ENCODE measurements around the gene MORN1.

MORN1 gene

GRCh38 chr1:2413495-2414296 lies 22.3 kb upstream of the MORN1 start:
- Mint-ChIP-seq H3K9me3 (no peaks in the 10 kb centered on the region), H3K4me1 (ENCODE audit: low read depth) (peaks cover 42% of the 10 kb centered on the region), H3K4me3 (peak overlapping the region; percentile 82), H3K27ac (peak overlapping the region; percentile 89), H3K36me3 (ENCODE audit: low read depth) (peaks cover 16% of the 10 kb centered on the region), H3K27me3 (no peaks in the 10 kb centered on the region)

GRCh38 chr1:2412773-2413494 lies 21.6 kb upstream of the MORN1 start:
- H3K27ac Mint-ChIP-seq: no peak overlapping the region
- no peaks in the 10 kb centered on the region for H3K9me3 Mint-ChIP-seq
- no peaks in the 10 kb centered on the region for H3K27me3 Mint-ChIP-seq
- H3K36me3 Mint-ChIP-seq (ENCODE audit: low read depth): peaks cover 16% of the 10 kb centered on the region
- peak overlapping the region; percentile 82 for H3K4me3 Mint-ChIP-seq
- H3K4me1 Mint-ChIP-seq (ENCODE audit: low read depth): peaks cover 42% of the 10 kb centered on the region

DNA sequence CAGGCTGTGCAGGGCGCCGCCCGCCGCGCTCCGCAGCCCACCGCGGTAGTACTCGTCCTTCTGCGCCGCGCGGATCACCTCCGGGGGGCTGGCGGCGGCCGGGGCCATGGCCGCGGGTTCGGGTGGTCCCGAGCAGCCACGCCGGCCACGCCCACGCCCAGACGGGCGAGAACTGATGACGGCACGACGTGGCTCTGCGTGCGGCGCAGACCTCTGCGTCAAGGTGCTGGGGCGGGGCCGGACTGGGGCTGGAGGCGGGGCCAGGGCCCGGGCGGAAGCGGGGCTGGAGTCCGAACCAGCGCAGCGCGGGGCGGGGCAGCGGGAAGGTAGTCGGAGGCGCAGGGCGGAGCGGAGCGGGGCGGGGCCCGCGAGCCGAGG lies 21.0 kb upstream of the MORN1 start, which contains the start of gene PEX10:
PEX10 (minus strand) TSS at position 170 of the 378 bp plus-strand sequence; CDS start at position 108, 62 bp downstream.
- peaks cover 42% of the 10 kb centered on the region for H3K4me1 Mint-ChIP-seq (ENCODE audit: low read depth)
- no peaks in the 10 kb centered on the region for H3K27me3 Mint-ChIP-seq
- peaks cover 20% of the 10 kb centered on the region for H3K36me3 Mint-ChIP-seq (ENCODE audit: low read depth)
- H3K27ac Mint-ChIP-seq: peak within 1 kb of the TSS; percentile 89
- no peaks in the 10 kb centered on the region for H3K9me3 Mint-ChIP-seq
- H3K4me3 Mint-ChIP-seq: peak within 1 kb of the TSS; percentile 89

- no peaks in the 10 kb centered on the region for H3K9me3 Mint-ChIP-seq
- H3K36me3 Mint-ChIP-seq (ENCODE audit: low read depth): peaks cover 21% of the 10 kb centered on the region
- H3K4me1 Mint-ChIP-seq (ENCODE audit: low read depth): peaks cover 41% of the 10 kb centered on the region
- peak overlapping the region; percentile 89 for H3K27ac Mint-ChIP-seq
- H3K27me3 Mint-ChIP-seq: no peaks in the 10 kb centered on the region
- peak overlapping the region; percentile 89 for H3K4me3 Mint-ChIP-seq
Measured at GRCh38 chr1:2411801-2412394, 20.5 kb upstream of the MORN1 start.

- no peak overlapping the region for H3K4me3 Mint-ChIP-seq
- peaks cover 21% of the 10 kb centered on the region for H3K36me3 Mint-ChIP-seq (ENCODE audit: low read depth)
- no peaks in the 10 kb centered on the region for H3K27me3 Mint-ChIP-seq
Measured at GRCh38 chr1:2409745-2410144, 18.4 kb upstream of the MORN1 start.

GRCh38 chr1:2408859-2409276 lies 17.5 kb upstream of the MORN1 start:
- Mint-ChIP-seq H3K36me3 (ENCODE audit: low read depth) (peaks cover 25% of the 10 kb centered on the region), H3K4me3 (no peak overlapping the region), H3K9me3 (no peaks in the 10 kb centered on the region), H3K4me1 (ENCODE audit: low read depth) (peaks cover 13% of the 10 kb centered on the region), H3K27ac (peak overlapping the region; percentile 40), H3K27me3 (no peaks in the 10 kb centered on the region)

More at GRCh38 chr1:2409745-2410144, 18.4 kb upstream of the MORN1 start:
- Mint-ChIP-seq H3K27ac (no peak overlapping the region), H3K9me3 (no peaks in the 10 kb centered on the region), H3K4me1 (ENCODE audit: low read depth) (peaks cover 22% of the 10 kb centered on the region)

DNA sequence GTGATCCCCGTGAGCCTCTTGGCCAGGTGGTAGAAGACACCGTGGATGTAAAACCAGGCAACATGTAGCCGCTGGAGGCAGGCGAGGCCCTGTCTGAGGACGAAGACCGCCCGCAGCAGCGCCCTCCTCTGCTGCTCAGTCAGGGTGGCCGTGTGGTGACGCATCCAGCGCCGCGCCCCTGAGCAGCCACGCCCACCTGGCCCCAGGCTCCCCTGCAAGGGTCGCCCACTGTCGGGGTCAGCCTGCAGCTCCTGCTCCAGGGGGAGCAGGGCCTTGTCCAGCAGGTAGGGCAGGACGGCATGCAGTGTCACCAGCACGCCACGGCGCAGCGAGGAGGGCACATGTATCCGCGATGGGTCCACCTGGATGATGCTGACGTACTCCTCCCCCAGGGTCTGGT lies 17.1 kb upstream of the MORN1 start:
- Mint-ChIP-seq H3K36me3 (ENCODE audit: low read depth) (peaks cover 29% of the 10 kb centered on the region), H3K27ac (no peak overlapping the region), H3K27me3 (no peaks in the 10 kb centered on the region), H3K4me3 (no peak overlapping the region), H3K9me3 (no peaks in the 10 kb centered on the region), H3K4me1 (ENCODE audit: low read depth) (peaks cover 10% of the 10 kb centered on the region)

- H3K4me1 Mint-ChIP-seq (ENCODE audit: low read depth): peaks cover 10% of the 10 kb centered on the region
- no peaks in the 10 kb centered on the region for H3K9me3 Mint-ChIP-seq
- no peaks in the 10 kb centered on the region for H3K27me3 Mint-ChIP-seq
- no peak overlapping the region for H3K27ac Mint-ChIP-seq
- no peak overlapping the region for H3K4me3 Mint-ChIP-seq
- peaks cover 34% of the 10 kb centered on the region for H3K36me3 Mint-ChIP-seq (ENCODE audit: low read depth)
Measured at GRCh38 chr1:2407991-2408275, 16.6 kb upstream of the MORN1 start.

GRCh38 chr1:2407166-2407990 lies 16.0 kb upstream of the MORN1 start:
- Mint-ChIP-seq H3K36me3 (ENCODE audit: low read depth) (peaks cover 37% of the 10 kb centered on the region), H3K27ac (no peak overlapping the region), H3K4me3 (no peak overlapping the region)

DNA sequence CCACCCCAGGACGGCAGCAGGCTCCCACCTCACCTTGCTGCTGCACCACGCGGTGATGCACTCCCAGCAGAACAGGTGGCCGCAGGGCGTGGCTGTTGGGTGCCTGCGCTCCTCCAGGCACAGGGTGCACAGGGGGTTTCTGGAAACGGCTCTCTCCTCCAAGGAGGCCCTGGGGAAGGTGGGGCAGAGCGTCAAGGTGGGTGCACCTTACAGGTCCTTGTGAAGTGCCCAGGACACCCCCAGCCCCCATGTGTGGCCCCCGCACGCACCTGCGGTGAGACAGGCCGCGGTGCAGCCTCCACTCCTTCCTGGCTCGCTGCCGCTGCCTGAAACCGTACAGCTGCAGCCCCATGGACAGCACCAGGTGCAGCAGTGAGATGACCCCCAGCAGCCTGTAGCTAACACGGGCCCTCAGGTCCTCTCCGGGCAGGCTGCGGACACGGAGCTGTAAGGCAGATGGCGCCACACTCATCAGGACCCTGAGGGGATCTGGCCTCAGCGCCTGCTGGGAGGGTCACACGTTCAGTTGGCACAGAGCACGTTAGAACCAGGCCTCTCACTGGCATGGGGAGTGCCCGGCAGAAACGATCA lies 15.2 kb upstream of the MORN1 start:
- no peak overlapping the region for H3K4me3 Mint-ChIP-seq
- peaks cover 45% of the 10 kb centered on the region for H3K36me3 Mint-ChIP-seq (ENCODE audit: low read depth)
- H3K4me1 Mint-ChIP-seq (ENCODE audit: low read depth): peaks cover 10% of the 10 kb centered on the region
- H3K27me3 Mint-ChIP-seq: no peaks in the 10 kb centered on the region
- H3K27ac Mint-ChIP-seq: no peak overlapping the region
- H3K9me3 Mint-ChIP-seq: no peaks in the 10 kb centered on the region

More at GRCh38 chr1:2407166-2407990, 16.0 kb upstream of the MORN1 start:
- Mint-ChIP-seq H3K4me1 (ENCODE audit: low read depth) (peaks cover 10% of the 10 kb centered on the region), H3K9me3 (no peaks in the 10 kb centered on the region), H3K27me3 (no peaks in the 10 kb centered on the region)

DNA sequence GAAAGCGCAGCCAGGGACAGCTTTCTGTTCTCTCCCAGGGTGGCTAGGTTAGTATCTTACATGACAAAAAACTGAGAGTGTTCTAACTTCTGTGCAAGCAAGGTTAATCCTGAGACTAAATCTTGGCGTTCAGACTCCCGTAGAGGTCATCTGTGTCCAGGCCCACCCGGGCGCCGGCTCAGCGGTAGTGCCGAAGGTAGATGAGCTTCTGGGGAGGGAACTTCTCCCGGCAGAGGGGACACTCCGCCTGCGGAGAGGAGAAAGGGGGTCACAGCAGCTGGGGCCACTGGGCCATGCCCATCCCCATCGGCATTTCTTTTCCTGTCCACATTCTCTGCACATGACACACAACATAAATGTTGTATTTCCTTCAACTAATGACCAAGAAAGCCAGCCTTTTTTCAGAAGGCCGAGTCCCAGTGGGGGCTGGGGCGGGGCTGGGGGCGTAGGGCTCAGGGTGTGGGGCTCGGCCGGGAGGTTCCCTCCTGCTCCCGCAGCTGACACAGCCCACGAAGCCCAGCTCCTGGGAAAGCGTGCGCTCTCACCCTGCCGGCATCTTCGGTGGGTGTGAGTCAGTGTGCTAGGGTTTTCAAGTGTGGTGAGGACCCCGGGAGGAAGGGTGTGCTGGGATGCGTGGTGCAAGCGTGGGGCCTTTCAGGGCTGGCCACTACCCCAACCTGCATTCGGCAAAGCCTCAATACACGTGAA lies 14.4 kb upstream of the MORN1 start:
- Mint-ChIP-seq H3K27me3 (no peaks in the 10 kb centered on the region), H3K4me3 (no peak overlapping the region), H3K4me1 (ENCODE audit: low read depth) (peaks cover 5% of the 10 kb centered on the region), H3K9me3 (no peaks in the 10 kb centered on the region), H3K27ac (no peak overlapping the region), H3K36me3 (ENCODE audit: low read depth) (peaks cover 46% of the 10 kb centered on the region)

DNA sequence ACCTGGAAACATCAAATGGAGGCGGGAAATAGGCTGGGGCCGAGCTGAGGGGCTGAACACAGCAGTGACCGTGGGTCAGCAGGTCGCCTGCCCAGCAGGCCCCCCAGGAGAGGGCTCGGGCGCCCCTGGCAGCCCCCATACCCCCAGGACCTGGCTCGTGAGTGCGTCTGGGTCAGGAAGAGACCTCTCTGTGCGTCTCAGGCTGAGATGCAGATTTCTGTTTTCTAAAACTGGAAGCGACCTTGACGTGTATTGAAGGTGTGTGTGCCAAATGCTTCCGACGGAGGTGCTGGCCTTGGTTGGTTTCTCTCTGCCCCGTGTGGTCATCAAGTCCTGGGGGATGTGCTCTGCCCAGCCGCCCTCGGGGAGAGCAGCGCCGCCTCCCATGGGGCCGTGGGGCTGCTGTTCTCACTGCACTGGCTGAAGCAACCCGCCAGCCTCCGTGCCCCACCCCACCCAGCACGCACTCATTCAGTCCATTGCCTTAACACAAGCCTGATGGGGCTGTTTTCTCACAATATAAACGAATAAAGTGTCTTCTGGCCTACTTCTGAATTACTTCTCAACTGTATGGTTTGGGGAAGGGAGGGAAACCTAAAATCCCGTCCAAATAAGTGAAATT lies 13.6 kb upstream of the MORN1 start:
- H3K4me3 Mint-ChIP-seq: no peak overlapping the region
- peaks cover 47% of the 10 kb centered on the region for H3K36me3 Mint-ChIP-seq (ENCODE audit: low read depth)
- no peak overlapping the region for H3K27ac Mint-ChIP-seq
- H3K27me3 Mint-ChIP-seq: no peaks in the 10 kb centered on the region
- H3K4me1 Mint-ChIP-seq (ENCODE audit: low read depth): peaks cover 4% of the 10 kb centered on the region
- H3K9me3 Mint-ChIP-seq: no peaks in the 10 kb centered on the region

DNA sequence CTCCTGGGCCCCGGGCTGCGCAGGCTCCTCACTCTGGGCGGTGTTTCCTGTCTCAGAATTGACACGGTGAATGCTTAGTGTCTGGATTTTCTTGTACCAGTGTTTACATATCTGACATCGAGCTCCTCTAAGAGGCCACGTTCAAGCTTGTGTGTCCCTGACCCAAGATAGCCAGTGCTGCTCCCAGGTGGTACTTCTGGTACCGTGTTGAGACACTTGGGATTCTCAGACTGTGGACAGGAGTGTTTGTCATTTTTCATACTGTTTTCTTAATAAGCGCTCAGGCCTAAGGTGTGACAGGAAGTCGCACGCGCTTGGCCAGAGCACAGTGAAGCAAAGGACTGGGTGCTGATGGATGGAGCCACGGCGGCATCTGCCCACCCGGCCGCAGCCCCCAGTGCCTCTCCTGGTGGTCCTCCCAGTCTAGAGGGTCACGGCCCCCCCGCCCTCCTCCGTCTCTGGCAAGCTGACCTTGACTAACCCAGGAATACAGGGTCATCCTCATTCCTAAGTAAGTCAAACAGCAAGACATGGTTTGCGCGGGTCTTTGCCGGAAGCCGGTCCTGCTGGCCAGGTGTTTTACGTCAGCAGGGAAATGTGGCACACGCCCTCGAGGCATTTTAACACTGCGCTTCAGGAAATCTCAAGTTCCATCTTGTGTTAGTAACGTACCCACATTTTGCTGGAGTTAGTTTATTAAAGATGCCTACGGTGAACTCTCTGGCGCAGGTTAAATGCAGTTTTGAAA lies 13.0 kb upstream of the MORN1 start:
- H3K4me1 Mint-ChIP-seq (ENCODE audit: low read depth): peaks cover 4% of the 10 kb centered on the region
- no peak overlapping the region for H3K27ac Mint-ChIP-seq
- H3K9me3 Mint-ChIP-seq: no peaks in the 10 kb centered on the region
- no peaks in the 10 kb centered on the region for H3K27me3 Mint-ChIP-seq
- H3K36me3 Mint-ChIP-seq (ENCODE audit: low read depth): peaks cover 52% of the 10 kb centered on the region
- no peak overlapping the region for H3K4me3 Mint-ChIP-seq

Measured in stimulated activated naive CD8-positive, alpha-beta T cell treated with anti-CD3 and anti-CD28 coated beads, Interleukin-15, Interleukin-2, amounts not matched to agents 100 ng/mL and 50 ng/mL, for 24 hours (primary cell).